GM18520 (cell line): ENCODE data around the gene C1orf159.
"Not testable (repeated sequence)": the region's sequence is repeated elsewhere in the genome, so short reads cannot be mapped to it uniquely, and the experiment has no call there.

Experiments
- ATAC-seq: cut with Tn5 transposase; IDR thresholded peaks from one replicate; pipeline ENCODE4 v1.9.1; 2021; ENCODE audit not compliant: unreplicated experiment

C1orf159 gene

DNA sequence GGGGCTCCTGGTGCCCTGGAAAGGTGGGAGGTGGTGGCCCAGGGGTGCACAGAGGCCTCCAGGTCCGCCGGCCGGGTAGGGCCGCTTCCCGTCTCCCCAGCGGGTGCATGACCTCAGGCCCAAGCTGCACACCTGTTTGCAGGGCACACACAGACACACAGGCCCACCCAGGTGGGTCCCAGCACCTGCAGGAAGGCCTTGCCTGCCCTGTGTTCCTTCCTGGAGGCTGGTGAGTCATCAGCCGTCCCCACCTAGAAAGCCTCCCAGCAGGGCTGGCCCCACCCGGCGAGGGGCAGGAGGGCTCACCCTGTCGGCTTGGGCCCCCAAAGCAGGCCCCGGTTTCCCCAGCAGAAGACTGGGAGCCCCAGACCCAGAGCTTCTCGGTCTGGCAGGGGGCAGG, 34.2 kb upstream of the C1orf159 start:
- ATAC-seq = no peak

DNA sequence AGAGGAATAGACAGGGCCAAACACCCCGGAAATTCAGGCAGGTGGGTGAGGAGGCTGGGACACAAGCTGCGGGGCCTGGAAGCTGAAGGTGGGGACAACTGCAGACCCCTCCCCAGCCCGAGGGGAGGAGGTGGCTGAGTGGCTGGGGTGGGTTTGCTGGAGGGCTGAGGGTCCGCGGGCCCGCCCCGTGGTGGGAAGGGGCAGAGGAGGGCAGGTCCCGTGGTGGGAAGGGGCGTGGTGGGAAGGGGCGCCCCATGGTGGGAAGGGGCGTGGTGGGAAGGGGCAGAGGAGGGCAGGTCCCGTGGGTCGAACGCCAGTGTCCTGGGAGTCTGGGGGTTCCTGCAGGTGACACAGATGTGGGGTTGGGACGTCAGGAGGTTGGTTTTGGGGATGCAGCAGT, 33.5 kb upstream of the C1orf159 start:
- ATAC-seq = no peak

GRCh38 chr1:1148569-1148968, 32.7 kb upstream of the C1orf159 start:
- no peak for ATAC-seq

- no peak for ATAC-seq
Observed at GRCh38 chr1:1148061-1148460, 32.2 kb upstream of the C1orf159 start.

- no peak for ATAC-seq
Observed at GRCh38 chr1:1146596-1146995, 30.7 kb upstream of the C1orf159 start.

GRCh38 chr1:1146026-1146425, 30.1 kb upstream of the C1orf159 start:
- ATAC-seq = no peak

- ATAC-seq = no peak
Observed at GRCh38 chr1:1145547-1145914, 29.6 kb upstream of the C1orf159 start.

DNA sequence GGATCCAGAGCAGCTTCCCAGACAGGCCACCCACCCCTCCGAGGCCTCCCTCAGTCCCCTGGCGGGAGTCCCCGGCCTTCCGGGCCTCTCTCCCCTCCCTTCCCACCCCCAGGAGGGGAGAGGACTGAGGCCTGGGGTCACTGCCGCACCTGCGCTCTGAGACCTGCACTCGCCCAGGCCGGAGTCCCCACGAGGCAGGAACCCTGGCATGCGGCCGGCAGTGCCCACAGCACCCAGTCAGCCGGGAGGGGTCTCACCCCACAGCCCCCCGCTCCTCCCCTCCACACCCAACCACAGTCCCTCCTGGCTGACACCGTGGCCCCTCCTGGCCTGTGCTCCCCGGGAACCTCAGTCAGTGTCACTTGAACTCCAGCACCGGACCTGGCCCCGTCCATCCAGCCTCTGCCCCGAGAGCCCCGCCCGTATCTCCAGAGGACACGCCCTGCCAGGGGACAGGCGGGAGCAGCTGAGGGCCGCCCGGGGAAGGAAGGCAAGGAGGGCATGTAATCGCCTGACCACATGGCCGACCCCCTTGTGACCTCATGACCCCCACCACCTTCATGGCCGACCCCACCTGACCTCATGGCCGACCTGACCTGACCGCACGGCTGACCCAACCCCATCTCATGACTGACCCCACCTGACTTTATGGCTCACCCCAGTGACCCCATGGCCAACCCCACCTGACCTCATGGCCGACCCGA, 29.1 kb upstream of the C1orf159 start:
- no peak for ATAC-seq

DNA sequence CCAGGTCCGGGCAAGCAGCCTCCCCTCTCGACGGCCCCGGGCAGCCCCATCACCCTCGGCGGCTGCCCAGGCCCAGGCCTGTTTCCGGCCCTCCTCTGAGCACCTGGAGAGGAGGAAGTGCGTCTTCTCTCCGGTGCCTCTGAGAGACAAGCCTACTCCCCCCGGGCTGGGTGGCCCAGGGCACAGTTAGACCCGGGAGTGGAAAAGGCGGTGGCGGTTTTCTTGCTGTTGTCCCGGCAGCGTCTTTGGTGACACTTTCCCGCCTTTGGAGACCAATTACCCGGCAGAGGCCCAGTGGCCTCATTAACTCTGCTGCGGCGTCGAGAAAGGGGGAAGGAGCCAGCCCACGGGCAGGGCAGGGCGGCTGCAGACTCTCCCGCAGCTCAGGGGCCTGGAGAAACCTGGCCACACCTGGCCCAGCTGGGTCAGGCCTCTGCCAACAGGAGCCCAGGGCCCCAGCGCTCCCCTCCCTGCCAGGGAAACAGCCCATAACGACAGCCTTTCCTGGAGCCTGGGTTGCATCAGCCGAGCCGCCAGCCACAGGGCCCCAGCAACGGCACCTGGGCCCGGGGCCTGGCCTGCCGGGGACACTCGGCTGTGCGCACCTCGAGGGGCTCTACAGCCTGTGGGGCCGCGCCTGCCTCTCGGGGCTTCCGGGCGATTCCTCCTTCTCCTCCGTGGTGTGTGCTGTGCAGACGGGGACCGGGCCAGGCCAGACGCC, 28.4 kb upstream of the C1orf159 start:
- no peak for ATAC-seq

GRCh38 chr1:1143636-1144035, 27.7 kb upstream of the C1orf159 start:
- no peak for ATAC-seq

GRCh38 chr1:1142844-1143243, 27.0 kb upstream of the C1orf159 start:
- no peak for ATAC-seq

GRCh38 chr1:1142352-1142751, 26.5 kb upstream of the C1orf159 start:
- ATAC-seq = not testable (repeated sequence)

DNA sequence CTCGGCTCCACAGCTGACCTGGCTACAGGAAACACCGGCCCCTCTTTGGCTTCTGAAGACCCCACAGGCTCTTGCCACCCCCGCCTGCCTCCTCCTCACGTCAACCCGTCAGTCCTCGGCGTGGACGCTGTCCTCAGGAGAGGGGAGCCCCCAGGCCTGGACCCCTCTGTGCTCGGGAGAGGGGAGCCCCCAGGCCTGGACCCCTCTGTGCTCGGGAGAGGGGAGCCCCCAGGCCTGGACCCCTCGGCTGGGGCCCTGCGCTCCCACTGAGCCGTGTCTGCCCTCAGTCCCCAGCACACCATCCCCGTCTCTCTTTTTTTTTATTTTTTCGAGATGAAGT, 26.0 kb upstream of the C1orf159 start:
- no peak for ATAC-seq

- ATAC-seq = no peak
Observed at GRCh38 chr1:1141244-1141910, 25.5 kb upstream of the C1orf159 start.

DNA sequence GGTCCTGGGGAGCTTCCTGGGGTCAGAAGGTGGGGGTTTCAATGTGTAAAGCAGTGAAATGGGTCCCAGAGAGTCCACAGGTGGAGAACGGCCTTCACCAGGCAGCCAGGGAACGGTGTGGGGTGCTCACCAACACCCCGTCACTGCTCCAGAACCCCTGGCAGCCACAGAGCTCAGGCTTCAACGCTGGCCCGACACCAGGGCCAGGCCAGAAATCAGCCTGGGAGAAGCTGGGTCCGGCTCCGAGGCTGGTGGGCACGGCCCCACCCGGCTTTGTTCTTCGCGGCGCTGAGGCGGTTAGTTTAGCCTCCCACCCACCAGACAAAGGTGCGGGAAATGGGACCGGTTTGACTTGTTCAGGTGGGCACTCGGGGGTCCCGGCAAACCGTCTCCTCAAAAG, 24.8 kb upstream of the C1orf159 start:
- no peak for ATAC-seq

- no peak for ATAC-seq
Observed at GRCh38 chr1:1137256-1138045, 21.6 kb upstream of the C1orf159 start.

DNA sequence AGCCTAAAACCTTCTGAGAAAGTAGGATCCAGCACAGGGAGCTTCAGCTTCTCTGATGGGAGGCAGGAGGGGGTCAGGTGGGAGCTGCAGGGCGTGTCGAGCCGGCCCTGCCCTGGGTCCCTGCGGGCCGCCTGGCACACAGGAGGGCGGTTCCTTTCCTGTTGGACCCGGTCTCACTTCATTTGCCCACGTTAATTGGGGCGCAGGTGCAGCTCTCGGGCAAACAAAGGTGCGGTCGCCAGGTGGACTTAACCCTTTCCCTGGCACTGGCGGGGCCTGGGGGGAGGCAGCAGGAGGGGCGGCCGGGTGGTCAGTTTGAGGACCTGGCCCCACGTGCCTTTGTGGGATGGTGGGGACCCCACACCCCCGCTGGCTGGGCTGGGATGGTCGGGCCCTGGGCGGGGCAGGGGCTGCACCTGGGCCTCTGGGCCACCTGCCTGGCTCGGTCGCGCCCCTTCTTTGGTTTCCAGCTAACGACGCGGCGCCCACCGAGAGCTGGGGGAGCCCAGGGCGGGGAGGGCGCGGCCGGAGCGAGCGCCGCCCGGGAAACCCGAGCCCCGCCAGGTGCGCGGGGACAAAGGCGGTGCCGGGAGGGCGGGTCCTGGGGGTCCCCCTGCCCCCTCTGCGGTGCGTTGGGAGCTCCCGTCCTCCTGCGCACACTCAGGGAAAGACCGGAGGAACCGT, 20.8 kb upstream of the C1orf159 start:
- ATAC-seq = no peak

- no peak for ATAC-seq
Observed at GRCh38 chr1:1135339-1136136, 19.6 kb upstream of the C1orf159 start.

- ATAC-seq = no peak
Observed at GRCh38 chr1:1134300-1134970, 18.5 kb upstream of the C1orf159 start.
